Activated T-cell treated with anti-CD3 and anti-CD28 coated beads for 1 hour (primary cell): ENCODE measurements around the gene DEFB112.

ENCODE experiments used
- DNase-seq: peaks from one replicate; pipeline ENCODE4 v3.0.0-alpha.2; 2020; ENCODE audit warnings: low read depth

The DEFB112 gene

DNA sequence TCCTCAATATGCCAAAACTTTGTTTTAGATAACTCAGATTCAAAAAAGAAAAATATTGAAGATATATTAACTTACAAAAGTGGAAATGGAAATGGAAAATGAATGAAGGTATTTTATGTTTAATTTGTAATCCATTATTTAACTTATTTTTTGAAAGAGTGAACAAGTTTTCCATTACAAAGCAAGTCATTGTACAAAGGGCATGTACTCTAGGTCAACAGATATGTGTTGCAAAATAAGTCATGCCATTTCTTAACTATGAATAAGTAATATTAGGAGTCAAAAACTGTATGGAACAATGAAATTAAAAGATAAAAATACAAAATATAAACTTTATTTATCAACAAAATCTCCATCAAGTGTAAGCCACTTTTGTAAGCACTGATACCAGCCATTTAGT is 54.5 kb downstream of the DEFB112 start:
- no peak for DNase-seq
